ENCODE data around the gene ZNF423.

ZNF423 gene

GRCh38 chr16:49439676-49440075 is 416.2 kb downstream of the ZNF423 start:
- no peak for DNase-seq

- no peak for DNase-seq
These were observed 416.9 kb downstream of the ZNF423 start for GRCh38 chr16:49439050-49439449.
